ENCODE results near the gene AUTS2.

AUTS2 gene

DNA sequence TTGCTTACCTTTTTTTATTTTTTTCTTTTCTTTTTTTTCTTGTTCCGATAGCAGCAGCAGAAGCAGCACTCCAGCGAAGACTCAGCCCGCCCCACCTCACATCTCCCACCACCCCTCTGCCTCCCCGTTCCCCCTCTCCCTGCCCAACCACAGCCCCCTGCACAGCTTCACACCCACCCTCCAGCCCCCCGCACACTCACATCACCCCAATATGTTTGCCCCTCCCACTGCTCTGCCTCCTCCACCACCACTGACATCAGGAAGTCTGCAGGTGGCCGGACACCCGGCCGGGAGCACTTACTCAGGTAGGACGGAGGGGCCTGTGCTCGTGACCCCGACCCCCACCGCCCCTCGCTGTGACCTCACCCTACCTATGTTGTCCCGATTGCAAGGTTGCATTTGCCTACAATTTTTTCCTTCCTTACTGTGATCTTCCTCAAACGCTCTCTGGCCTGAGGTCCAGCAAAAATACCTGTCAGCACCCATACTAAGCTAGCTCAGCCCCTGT is 1166.5 kb downstream of the AUTS2 start:
- no peak for TF ChIP-seq ZNF585B (tag by site-specific recombination; IDR thresholded peaks at IDR 0.05)
- TF ChIP-seq ZNF670 (tag by site-specific recombination; IDR thresholded peaks at IDR 0.05; ENCODE audit: low read depth), result no peak
- TF ChIP-seq, protein P1, sequence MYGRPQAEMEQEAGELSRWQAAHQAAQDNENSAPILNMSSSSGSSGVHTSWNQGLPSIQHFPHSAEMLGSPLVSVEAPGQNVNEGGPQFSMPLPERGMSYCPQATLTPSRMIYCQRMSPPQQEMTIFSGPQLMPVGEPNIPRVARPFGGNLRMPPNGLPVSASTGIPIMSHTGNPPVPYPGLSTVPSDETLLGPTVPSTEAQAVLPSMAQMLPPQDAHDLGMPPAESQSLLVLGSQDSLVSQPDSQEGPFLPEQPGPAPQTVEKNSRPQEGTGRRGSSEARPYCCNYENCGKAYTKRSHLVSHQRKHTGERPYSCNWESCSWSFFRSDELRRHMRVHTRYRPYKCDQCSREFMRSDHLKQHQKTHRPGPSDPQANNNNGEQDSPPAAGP (tag by site-specific recombination; IDR thresholded peaks at IDR 0.05), result no peak
- no peak for TF ChIP-seq ZNF623 (tag by site-specific recombination; IDR thresholded peaks at IDR 0.05)
- no peak for TF ChIP-seq ZNF404 (tag by site-specific recombination; IDR thresholded peaks at IDR 0.05)
- TF ChIP-seq SCRT1 (tag by site-specific recombination; IDR thresholded peaks at IDR 0.05; ENCODE audit: borderline replicate concordance), result no peak
- no peak for TF ChIP-seq FEZF1 (tag by site-specific recombination; IDR thresholded peaks at IDR 0.05)
- TF ChIP-seq ZNF624 (tag by site-specific recombination; IDR thresholded peaks at IDR 0.05), result no peak
- TF ChIP-seq, protein P2, sequence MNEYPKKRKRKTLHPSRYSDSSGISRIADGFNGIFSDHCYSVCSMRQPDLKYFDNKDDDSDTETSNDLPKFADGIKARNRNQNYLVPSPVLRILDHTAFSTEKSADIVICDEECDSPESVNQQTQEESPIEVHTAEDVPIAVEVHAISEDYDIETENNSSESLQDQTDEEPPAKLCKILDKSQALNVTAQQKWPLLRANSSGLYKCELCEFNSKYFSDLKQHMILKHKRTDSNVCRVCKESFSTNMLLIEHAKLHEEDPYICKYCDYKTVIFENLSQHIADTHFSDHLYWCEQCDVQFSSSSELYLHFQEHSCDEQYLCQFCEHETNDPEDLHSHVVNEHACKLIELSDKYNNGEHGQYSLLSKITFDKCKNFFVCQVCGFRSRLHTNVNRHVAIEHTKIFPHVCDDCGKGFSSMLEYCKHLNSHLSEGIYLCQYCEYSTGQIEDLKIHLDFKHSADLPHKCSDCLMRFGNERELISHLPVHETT (tag by site-specific recombination; IDR thresholded peaks at IDR 0.05), result no peak
- TF ChIP-seq ZSCAN23 (tag by site-specific recombination; IDR thresholded peaks at IDR 0.05), result no peak
- no peak for TF ChIP-seq GLI2 (tag by site-specific recombination; IDR thresholded peaks at IDR 0.05; ENCODE audit: borderline replicate concordance, low read depth)
- TF ChIP-seq BCL11A (tag by site-specific recombination; IDR thresholded peaks at IDR 0.05; ENCODE audit: low read depth), result no peak
- TF ChIP-seq ZNF571 (tag by site-specific recombination; IDR thresholded peaks at IDR 0.05), result no peak
- no peak for TF ChIP-seq ZNF654 (tag by site-specific recombination; IDR thresholded peaks at IDR 0.05; ENCODE audit: low read depth)
- no peak for TF ChIP-seq ZNF335 (tag by site-specific recombination; conservative IDR thresholded peaks at IDR 0.05)
- TF ChIP-seq, protein P3, sequence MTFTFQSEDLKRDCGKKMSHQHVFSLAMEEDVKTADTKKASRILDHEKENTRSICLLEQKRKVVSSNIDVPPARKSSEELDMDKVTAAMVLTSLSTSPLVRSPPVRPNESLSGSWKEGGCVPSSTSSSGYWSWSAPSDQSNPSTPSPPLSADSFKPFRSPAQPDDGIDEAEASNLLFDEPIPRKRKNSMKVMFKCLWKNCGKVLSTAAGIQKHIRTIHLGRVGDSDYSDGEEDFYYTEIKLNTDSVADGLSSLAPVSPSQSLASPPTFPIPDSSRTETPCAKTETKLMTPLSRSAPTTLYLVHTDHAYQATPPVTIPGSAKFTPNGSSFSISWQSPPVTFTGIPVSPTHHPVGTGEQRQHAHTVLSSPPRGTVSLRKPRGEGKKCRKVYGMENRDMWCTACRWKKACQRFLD (tag by site-specific recombination; IDR thresholded peaks at IDR 0.05), result no peak
- TF ChIP-seq ZNF660 (tag by site-specific recombination; IDR thresholded peaks at IDR 0.05), result no peak
- POLR2A ChIA-PET, result no interaction called here
- Histone ChIP-seq H3K4me3 (ENCODE audit: low read depth, low read length) (no peak overlapping the region), H3K36me3 (ENCODE audit: control insufficient read depth in 2 of 2, insufficient read depth in 1 of 2, low read length in 2 of 2) (peaks cover 13 to 37% of the 10 kb centered on the region in 2 experiments), H3K9me3 (ENCODE audit: control insufficient read depth, insufficient read depth, low read depth, low read length) (no peaks in the 10 kb centered on the region), H3K4me1 (ENCODE audit: control insufficient read depth, insufficient read depth, low read length) (no peaks in the 10 kb centered on the region), H3K27ac (ENCODE audit: extremely low read depth, low read depth, low read length) (no peak overlapping the region)
- CTCF ChIA-PET, result no interaction called here

DNA sequence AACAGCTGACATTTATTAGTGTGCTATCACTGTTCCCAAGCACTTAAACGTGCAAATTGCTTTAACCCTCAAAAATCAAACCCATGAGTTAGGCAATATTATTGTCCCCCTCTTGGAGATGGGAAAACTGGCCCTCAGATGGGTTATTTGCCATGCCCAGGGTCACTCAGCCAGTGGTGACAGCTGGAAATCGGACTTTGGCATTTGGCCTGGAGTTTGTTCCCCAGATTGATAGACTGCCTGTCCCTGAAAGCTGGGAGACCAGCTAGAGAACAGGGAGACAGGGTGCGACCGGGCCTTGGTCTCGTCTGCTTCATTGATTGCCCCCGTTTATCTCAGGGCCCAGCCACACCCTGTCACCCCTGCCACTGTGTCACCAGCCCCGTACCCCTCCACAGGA is 1167.4 kb downstream of the AUTS2 start:
- ChIA-PET POLR2A (no interaction called here), CTCF (no interaction called here)
- Histone ChIP-seq H3K36me3 (ENCODE audit: control insufficient read depth in 2 of 2, insufficient read depth in 1 of 2, low read length in 2 of 2) (peaks cover 13 to 46% of the 10 kb centered on the region in 2 experiments), H3K27ac (ENCODE audit: extremely low read depth, low read depth, low read length) (no peak overlapping the region), H3K9me3 (ENCODE audit: control insufficient read depth, insufficient read depth, low read depth, low read length) (no peaks in the 10 kb centered on the region), H3K4me1 (ENCODE audit: control insufficient read depth, insufficient read depth, low read length) (no peaks in the 10 kb centered on the region), H3K4me3 (ENCODE audit: low read depth, low read length) (no peak overlapping the region)
- TF ChIP-seq YY1 (tag by site-specific recombination; IDR thresholded peaks at IDR 0.05) (no peak), ZNF140 (tag by site-specific recombination; IDR thresholded peaks at IDR 0.05) (no peak), BCL11B (tag by site-specific recombination; IDR thresholded peaks at IDR 0.05; ENCODE audit: low read depth) (no peak), FEZF1 (tag by site-specific recombination; IDR thresholded peaks at IDR 0.05) (no peak), ZNF37A (tag by site-specific recombination; IDR thresholded peaks at IDR 0.05) (no peak), ZFP3 (tag by site-specific recombination; IDR thresholded peaks at IDR 0.05; ENCODE audit: low read depth) (no peak), EGR2 (tag by site-specific recombination; IDR thresholded peaks at IDR 0.05; ENCODE audit: low read depth) (no peak)
- TF ChIP-seq, protein P1 (tag by site-specific recombination; IDR thresholded peaks at IDR 0.05), result no peak
- TF ChIP-seq, protein P4, sequence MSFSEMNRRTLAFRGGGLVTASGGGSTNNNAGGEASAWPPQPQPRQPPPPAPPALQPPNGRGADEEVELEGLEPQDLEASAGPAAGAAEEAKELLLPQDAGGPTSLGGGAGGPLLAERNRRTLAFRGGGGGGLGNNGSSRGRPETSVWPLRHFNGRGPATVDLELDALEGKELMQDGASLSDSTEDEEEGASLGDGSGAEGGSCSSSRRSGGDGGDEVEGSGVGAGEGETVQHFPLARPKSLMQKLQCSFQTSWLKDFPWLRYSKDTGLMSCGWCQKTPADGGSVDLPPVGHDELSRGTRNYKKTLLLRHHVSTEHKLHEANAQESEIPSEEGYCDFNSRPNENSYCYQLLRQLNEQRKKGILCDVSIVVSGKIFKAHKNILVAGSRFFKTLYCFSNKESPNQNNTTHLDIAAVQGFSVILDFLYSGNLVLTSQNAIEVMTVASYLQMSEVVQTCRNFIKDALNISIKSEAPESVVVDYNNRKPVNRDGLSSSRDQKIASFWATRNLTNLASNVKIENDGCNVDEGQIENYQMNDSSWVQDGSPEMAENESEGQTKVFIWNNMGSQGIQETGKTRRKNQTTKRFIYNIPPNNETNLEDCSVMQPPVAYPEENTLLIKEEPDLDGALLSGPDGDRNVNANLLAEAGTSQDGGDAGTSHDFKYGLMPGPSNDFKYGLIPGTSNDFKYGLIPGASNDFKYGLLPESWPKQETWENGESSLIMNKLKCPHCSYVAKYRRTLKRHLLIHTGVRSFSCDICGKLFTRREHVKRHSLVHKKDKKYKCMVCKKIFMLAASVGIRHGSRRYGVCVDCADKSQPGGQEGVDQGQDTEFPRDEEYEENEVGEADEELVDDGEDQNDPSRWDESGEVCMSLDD (tag by site-specific recombination; IDR thresholded peaks at IDR 0.05), result no peak
